Endothelial cell of umbilical vein (primary cell): Measurements from ENCODE around the gene RGS7. TPM values are rescaled to one million over a fixed set of nuclear protein-coding genes. Genes with fewer than 3 reads are reported as not detected.
"Not testable (repeated sequence)": the region's sequence is repeated elsewhere in the genome, so short reads cannot be mapped to it uniquely, and the experiment has no call there.

Source experiments
- BruUV-seq: library from RNA; stranded (reverse); fragments of 400-500 nt; replicated peaks from 2 replicates; lab custom pipeline; 2021; lab: Mats Ljungman, UMichigan
- CTCF ChIA-PET: fragments of 300-600, 350-600 bp; sonication (Branson Sonifier 250); formaldehyde crosslinking; loops from one replicate; lab custom pipeline; 2021; ENCODE audit warnings: antibody characterized with exemption, inconsistent platforms; lab: Charles Lee
- POLR2A ChIA-PET: fragments of 300-600, 350-600 bp; sonication (Branson Sonifier 250); formaldehyde crosslinking; loops from one replicate; lab custom pipeline; 2021; ENCODE audit warnings: antibody characterized with exemption, inconsistent platforms; lab: Charles Lee
- DNase-seq: peaks from one replicate; pipeline ENCODE4 v3.0.0-alpha.2; 2011; ENCODE audit warnings: low read depth, low spot score
- FAIRE-seq: peaks from 2 replicates; lab custom pipeline; 2011; peaks lifted over from hg19 to GRCh38; lab: Jason Lieb, UNC
- H2AFZ ChIP-seq: 2 replicates; pipeline ENCODE4 v1.6.0; 2012; ENCODE audit warnings: low read depth, low read length, control low read depth, inconsistent platforms
- H3K27ac ChIP-seq: 2 replicates; pipeline ENCODE4 v1.5.1; 2011; ENCODE audit warnings: low read depth, mild to moderate bottlenecking, control low read depth, low read length, moderate library complexity; ENCODE audit not compliant: insufficient read depth
- H3K27me3 ChIP-seq, 2 experiments: 2 replicates each; pipeline versions ENCODE4 v1.6.0 to v1.6.1; 2011; ENCODE audit warnings: low read length in 2 of 2, mixed read lengths in 1 of 2; ENCODE audit not compliant: control insufficient read depth in 2 of 2, insufficient read depth in 2 of 2
- H3K36me3 ChIP-seq, 2 experiments: 2 replicates in 1 of 2; 3 replicates in 1 of 2; pipeline ENCODE4 v1.5.1; 2011; ENCODE audit warnings: low read length in 2 of 2, mild to moderate bottlenecking in 1 of 2, moderate library complexity in 1 of 2; ENCODE audit not compliant: control insufficient read depth in 2 of 2, insufficient read depth in 2 of 2; ENCODE audit errors: extremely low read depth in 1 of 2
- H3K4me1 ChIP-seq: 3 replicates; pipeline ENCODE4 v1.5.1; 2011; ENCODE audit warnings: mild to moderate bottlenecking, low read length; ENCODE audit not compliant: control insufficient read depth, insufficient read depth; ENCODE audit errors: extremely low read depth
- H3K4me2 ChIP-seq: 2 replicates; pipeline ENCODE4 v1.6.1; 2011; ENCODE audit warnings: low read length, control low read depth, mixed read lengths; ENCODE audit not compliant: insufficient read depth
- H3K4me3 ChIP-seq, 3 experiments: fragments of 200-600 bp in 1 of 3; sonication (generic), shearing (Covaris generic) in 1 of 3; replicated peaks in 1 of 3; 2 replicates each; pipeline ENCODE4 v1.5.1; 2011 to 2016; ENCODE audit warnings: control low read depth in 3 of 3, low read length in 3 of 3, mild to moderate bottlenecking in 2 of 3, inconsistent platforms in 1 of 3, low read depth in 1 of 3, moderate library complexity in 1 of 3; ENCODE audit not compliant: insufficient read depth in 1 of 3
- H3K79me2 ChIP-seq: 2 replicates; pipeline ENCODE4 v1.6.0; 2012; ENCODE audit warnings: low read length, inconsistent platforms; ENCODE audit not compliant: control insufficient read depth, insufficient read depth
- H3K9ac ChIP-seq: replicated peaks from 2 replicates; pipeline ENCODE3; 2011; ENCODE audit warnings: low read length, control low read depth; ENCODE audit not compliant: insufficient read depth; ENCODE audit errors: extremely low read depth
- H3K9me1 ChIP-seq: replicated peaks from 3 replicates; pipeline ENCODE4 v1.6.0; 2011; ENCODE audit warnings: mild to moderate bottlenecking, low read length; ENCODE audit not compliant: control insufficient read depth, insufficient read depth; ENCODE audit errors: extremely low read depth
- H3K9me3 ChIP-seq: replicated peaks from 2 replicates; pipeline ENCODE4 v1.5.1; 2012; ENCODE audit warnings: low read length, inconsistent platforms; ENCODE audit not compliant: control insufficient read depth, insufficient read depth
- H4K20me1 ChIP-seq: replicated peaks from 2 replicates; pipeline ENCODE3; 2011; ENCODE audit warnings: mild to moderate bottlenecking, low read length; ENCODE audit not compliant: control insufficient read depth, insufficient read depth; ENCODE audit errors: extremely low read depth
- CTCF ChIP-seq, 2 donors: IDR thresholded peaks; 1 replicate in 1 of 2; 2 replicates in 1 of 2; pipeline ENCODE4 v1.5.1; 2011; ENCODE audit warnings: low read length in 2 of 2, mild to moderate bottlenecking in 2 of 2, moderate library complexity in 2 of 2, control low read depth in 1 of 2, inconsistent platforms in 1 of 2, low read depth in 1 of 2; ENCODE audit not compliant: insufficient read depth in 1 of 2; ENCODE audit errors: extremely low read depth in 1 of 2
- JUN ChIP-seq: IDR thresholded peaks from 2 replicates; pipeline ENCODE4 v1.6.1; 2011; ENCODE audit warnings: borderline replicate concordance, low read depth; ENCODE audit not compliant: insufficient read length, insufficient read depth
- MAX ChIP-seq: IDR thresholded peaks from 2 replicates; pipeline ENCODE4 v1.6.1; 2011; ENCODE audit not compliant: insufficient read depth, insufficient read length
- MYC ChIP-seq: IDR thresholded peaks from one replicate; pipeline ENCODE4 v1.6.1; 2011; ENCODE audit warnings: mild to moderate bottlenecking, low read depth, low read length
- POLR2A ChIP-seq: IDR thresholded peaks from 2 replicates; pipeline ENCODE4 v1.6.1; 2012; ENCODE audit warnings: low read depth, mild to moderate bottlenecking, control low read depth, low read length
- dilution Hi-C: fragments of 300-500 bp; cut with MboI; formaldehyde crosslinking; loops from one replicate; pipeline ENCODE4 v1.15.0; 2019; ENCODE audit warnings: low sequenced_read_pairs; ENCODE audit not compliant: extremely low pct_ligation_motif_present
- intact Hi-C: fragments of 100-400 bp; cut with micrococcal nuclease; formaldehyde crosslinking; loops from one replicate; pipeline ENCODE4 v1.10.0; 2022
- polyA plus RNA-seq, 4 experiments: library from polyadenylated mRNA; depleted of rRNA in 3 of 4; stranded (reverse) in 3 of 4; unstranded in 1 of 4; fragments of >200 nt; gene quantifications; 2 replicates each; pipeline versions ENCODE4 v1.2.1 to v1.2.3, GENCODE V29; 2011 to 2012; ENCODE audit warnings: missing spikeins in 1 of 4
- total RNA-seq: library from RNA; stranded (reverse); gene quantifications from 2 replicates; pipeline ENCODE4 v1.2.3, GENCODE V29; 2021

Gene RGS7
- total and polyA plus RNA-seq, 2 donors (not counting 3 experiments of a cell fraction or from before 2014, with no cell fraction given): 0.43 to 0.44 TPM

- no TSS peak for BruUV-seq
- no peaks in the 10 kb centered on the region for H3K27me3 ChIP-seq
- intact Hi-C loops: no loop called here
- H3K36me3 ChIP-seq: no peaks in the 10 kb centered on the region
- H2AFZ ChIP-seq: no peak overlapping the region
- H3K9ac ChIP-seq: no peak overlapping the region
- no peak overlapping the region for H3K4me3 ChIP-seq
- CTCF ChIA-PET: no interaction called here
- H3K9me1 ChIP-seq: no peaks in the 10 kb centered on the region
- DNase-seq (no peak), FAIRE-seq (no peak)
- no peak overlapping the region for H3K4me2 ChIP-seq
- TF ChIP-seq MYC: no peak
- no peak for TF ChIP-seq MAX
- no peak for TF ChIP-seq POLR2A
- TF ChIP-seq CTCF (IDR thresholded peaks at IDR 0.05; ENCODE audit: extremely low read depth in 1 of 2, insufficient read depth in 1 of 2, low read depth in 1 of 2, low read length in 2 of 2): no peak
- no peak for TF ChIP-seq JUN
- H3K27ac ChIP-seq: no peak overlapping the region
- no peaks in the 10 kb centered on the region for H4K20me1 ChIP-seq
- no peaks in the 10 kb centered on the region for H3K79me2 ChIP-seq
- dilution Hi-C loops: no loop called here
- POLR2A ChIA-PET: no interaction called here
- H3K4me1 ChIP-seq: no peaks in the 10 kb centered on the region
- H3K9me3 ChIP-seq: no peaks in the 10 kb centered on the region
Observed at GRCh38 chr1:240737298-240737697, 619.7 kb downstream of the RGS7 start.

GRCh38 chr1:240734705-240735104 lies 622.3 kb downstream of the RGS7 start:
- H3K4me3 ChIP-seq, H2AFZ ChIP-seq, dilution Hi-C loops, BruUV-seq, FAIRE-seq, H3K9me1 ChIP-seq, H3K9me3 ChIP-seq, H3K4me1 ChIP-seq, H3K27me3 ChIP-seq, H3K4me2 ChIP-seq, H3K36me3 ChIP-seq, H4K20me1 ChIP-seq, H3K27ac ChIP-seq, H3K79me2 ChIP-seq, POLR2A ChIA-PET, H3K9ac ChIP-seq, DNase-seq: not testable (repeated sequence)
- CTCF ChIA-PET: interaction anchor here (1.1 kb wide), 1 partner anchor 149 kb away, joined by 4 read pairs; no protein-coding TSS in a partner anchor
- intact Hi-C loops: loop anchor here (5.0 kb wide), 3 partner anchors 623 to 1098 kb away; partner anchors contain the start of gene RGS7
